DMS153 treated with DMSO at 0.1 percent for 48 hours (cell line): Measurements from ENCODE around the gene ARHGAP44.
A peak's percentile ranks its signal among the peaks of the same experiment; 100 is the strongest.

Experiments used
- DNase-seq: peaks from one replicate; lab custom pipeline; 2025; ENCODE audit not compliant: unreplicated experiment; lab: John Stamatoyannopoulos, UW

Gene ARHGAP44

DNA sequence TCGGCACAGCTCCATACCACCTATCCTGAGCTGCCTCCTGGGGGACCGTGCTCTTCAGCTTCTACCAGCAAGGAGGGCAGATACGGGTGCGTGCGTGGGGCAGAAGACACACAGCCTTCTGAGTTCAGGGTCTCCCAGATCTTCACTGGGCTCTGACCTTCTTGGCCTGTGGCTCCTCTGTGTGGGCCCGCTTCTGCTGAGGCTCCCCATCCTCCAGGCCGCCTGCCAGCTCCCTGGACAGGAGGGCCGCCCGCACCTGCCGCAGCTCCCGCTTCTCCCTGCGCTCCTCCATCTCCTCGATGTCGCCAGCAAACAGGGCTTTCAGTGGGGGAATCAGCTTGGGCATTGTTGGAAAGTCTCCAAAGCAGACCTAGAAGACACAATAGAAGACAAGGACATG, 203.4 kb downstream of the ARHGAP44 start:
- no peak for DNase-seq

- DNase-seq = no peak
Measured at GRCh38 chr17:12993631-12994030, 204.3 kb downstream of the ARHGAP44 start.

- no peak for DNase-seq
Measured at GRCh38 chr17:12994341-12995074, 205.2 kb downstream of the ARHGAP44 start.

DNA sequence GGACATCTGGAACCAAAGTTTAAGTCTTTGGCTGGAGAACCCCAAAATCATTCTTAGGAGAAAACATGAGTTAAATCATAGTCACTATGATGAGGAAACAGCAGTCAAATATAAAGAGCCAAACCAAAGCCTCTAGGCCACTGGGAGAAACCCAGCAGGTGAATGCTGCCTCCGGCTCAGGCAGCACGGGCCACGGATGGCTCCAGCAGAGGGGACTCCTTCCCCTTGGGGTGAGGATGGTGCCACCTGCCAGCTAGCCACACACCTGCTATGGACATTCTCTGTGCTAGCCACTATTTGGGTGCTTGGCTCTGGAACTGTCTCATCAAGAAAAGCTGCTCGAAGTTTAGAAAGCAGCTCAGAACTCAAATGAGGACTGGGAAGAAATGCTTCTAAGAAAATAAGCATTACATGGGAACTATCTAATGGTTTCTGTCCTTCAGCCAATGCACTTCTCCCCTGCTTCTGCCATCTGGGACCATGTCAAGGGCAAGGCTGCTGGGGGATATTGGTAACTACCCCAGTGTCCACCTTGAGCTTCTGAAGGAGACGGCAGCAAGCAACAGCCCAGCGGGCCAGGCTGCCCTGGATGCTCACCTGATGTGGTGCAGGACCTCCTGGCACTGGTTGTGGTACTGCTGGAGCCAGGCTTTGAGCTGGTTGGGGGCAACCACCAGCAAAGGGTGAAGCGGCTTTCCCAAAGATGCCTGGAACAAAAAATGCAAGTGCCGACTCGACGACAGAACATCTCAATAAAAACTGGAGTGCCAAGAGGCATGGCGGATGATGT, 206.0 kb downstream of the ARHGAP44 start:
- no peak for DNase-seq

GRCh38 chr17:12995896-12996295, 206.6 kb downstream of the ARHGAP44 start:
- no peak for DNase-seq

GRCh38 chr17:12996357-12996756, 207.1 kb downstream of the ARHGAP44 start:
- DNase-seq = no peak

DNA sequence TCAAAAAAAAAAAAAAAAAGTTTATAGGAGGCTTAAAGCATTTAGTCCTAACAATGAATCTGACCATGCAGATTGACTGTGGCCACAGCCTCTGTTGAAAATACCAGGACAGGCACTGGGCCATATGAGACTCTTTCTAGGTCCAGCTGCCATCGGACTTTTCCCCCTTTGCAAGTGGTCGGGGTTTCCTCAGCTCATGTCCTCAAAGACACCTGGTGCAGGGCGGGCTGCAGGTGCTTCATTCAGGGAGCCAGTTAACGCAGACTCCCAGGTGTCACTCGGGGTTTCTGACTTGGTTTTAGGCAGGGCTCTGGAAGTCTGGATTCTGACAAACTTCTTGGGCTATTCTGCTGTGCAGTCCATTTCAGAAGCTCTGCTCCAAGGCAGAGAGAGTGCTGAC, 207.6 kb downstream of the ARHGAP44 start:
- DNase-seq = no peak

DNA sequence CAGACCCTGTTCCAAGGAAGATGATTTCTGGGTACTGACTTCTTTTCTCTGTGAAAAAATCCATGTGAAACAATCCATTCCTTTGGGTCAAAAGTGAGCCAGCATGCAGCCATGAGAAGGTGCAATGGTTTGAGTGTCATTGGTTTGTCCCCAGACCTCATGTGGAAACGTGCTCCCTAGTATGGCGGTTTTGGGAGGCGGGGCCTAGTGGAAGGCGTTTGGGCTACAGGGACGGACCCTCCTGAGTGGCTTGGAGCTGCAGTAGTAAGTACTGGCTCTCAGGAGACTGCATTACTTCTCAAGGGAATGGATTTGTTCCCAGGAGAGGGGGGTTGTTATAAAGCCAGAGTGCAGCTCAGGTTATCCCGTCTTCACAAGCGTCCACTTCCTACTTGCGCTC, 209.2 kb downstream of the ARHGAP44 start:
- DNase-seq = no peak

DNA sequence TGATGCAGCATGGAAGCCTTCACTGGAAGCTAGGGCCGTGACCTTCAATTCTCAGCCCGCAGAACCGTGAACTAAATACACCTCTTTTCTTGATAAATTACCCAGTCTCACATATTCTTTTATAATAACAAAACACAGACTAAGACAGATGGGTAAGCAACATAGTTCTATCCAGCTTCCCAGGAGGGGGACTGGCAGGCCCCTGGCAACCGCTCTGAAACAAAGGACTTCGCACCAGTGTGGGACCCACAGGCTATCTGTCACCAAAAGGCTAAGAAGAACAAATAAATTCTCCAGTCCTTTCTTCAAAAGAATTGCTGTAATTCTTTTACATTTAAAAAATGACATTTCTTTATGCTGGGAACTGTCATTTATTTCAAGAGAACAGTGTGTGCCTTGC, 209.6 kb downstream of the ARHGAP44 start:
- DNase-seq = no peak

DNA sequence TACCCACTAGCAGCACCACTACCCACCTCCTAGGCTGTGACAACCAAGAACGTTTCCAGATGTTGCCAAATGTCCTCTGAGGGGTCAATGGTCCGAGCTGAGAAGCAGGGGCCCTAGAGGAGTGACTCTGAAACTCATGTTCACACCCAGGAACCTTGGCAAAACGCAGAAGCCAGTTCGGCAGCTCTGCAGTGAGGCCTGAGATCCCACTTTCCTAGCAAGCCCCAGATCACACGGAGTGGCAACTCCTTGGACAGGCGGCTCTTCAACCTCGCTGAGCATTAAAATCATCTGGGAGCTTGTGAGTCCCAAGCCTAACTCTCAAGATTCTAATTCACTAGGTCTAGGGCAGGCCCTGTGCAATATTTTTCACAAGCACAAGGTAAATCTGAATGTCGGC, 211.3 kb downstream of the ARHGAP44 start:
- DNase-seq = no peak

- DNase-seq = peak; percentile 16
Measured at GRCh38 chr17:13001991-13002615, 212.8 kb downstream of the ARHGAP44 start.

- peak; percentile 3 for DNase-seq
Measured at GRCh38 chr17:13002761-13003453, 213.6 kb downstream of the ARHGAP44 start.

GRCh38 chr17:13003454-13003851, 214.2 kb downstream of the ARHGAP44 start:
- DNase-seq = no peak

- no peak for DNase-seq
Measured at GRCh38 chr17:13003927-13004326, 214.6 kb downstream of the ARHGAP44 start.

DNA sequence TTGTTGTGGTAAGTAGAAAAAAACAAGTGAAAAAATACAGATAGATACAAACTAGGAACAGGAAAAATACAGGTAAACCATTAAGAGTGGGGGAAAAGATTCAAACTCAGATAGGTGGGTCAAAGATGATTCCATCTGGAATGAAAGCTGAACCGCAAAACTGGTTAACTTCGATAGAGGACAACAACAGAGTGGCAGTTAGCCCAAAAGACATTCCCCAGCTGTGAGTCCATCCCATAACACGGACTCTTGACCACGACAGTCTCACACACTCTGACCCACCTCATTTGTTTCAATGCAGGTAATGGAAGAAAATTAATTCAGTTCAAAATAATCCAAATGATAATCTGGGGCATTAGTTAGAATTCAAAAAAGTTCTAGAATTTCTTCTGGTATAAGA, 215.0 kb downstream of the ARHGAP44 start:
- DNase-seq = no peak

DNA sequence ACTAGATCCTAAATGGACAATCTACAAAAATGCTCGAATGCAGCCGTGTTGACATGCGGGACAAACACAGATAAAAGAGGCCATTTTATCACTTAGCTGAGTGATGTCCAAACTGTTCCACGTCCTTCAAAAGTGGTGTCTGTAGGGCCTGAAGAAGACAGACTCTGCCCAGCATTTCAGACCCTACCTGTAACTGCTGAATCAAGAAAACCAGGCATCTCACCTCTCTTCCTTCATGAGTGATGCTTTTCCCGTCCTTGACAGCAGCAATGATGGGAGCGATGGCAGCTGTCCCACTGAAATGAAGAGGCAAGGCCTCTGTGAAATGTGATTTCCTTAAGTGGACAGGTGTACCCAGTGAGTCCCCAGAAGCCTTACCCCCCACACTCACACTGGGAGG, 216.2 kb downstream of the ARHGAP44 start:
- DNase-seq = no peak

- no peak for DNase-seq
Measured at GRCh38 chr17:13008461-13008860, 219.2 kb downstream of the ARHGAP44 start.

- no peak for DNase-seq
Measured at GRCh38 chr17:13010959-13011358, 221.7 kb downstream of the ARHGAP44 start.

DNA sequence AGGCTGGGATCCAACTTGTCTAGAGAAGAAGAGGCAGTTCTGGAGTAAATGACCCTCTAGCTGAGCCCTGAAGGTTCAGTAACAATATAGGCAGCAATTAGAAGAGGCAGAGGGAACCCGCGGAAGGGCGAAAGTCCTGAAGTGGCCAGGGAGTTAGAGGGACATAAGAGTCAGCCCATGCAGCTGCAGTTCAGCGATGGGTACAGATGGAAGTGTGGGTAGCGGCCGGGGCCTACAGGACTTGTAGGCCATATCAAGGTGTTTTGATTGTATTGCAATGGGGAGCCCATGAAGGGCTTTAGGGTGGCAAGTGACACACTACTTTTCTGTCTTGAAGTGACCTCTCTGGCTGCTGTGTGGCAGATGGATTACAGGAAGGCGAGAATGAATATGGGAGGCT, 225.5 kb downstream of the ARHGAP44 start:
- DNase-seq = no peak

DNA sequence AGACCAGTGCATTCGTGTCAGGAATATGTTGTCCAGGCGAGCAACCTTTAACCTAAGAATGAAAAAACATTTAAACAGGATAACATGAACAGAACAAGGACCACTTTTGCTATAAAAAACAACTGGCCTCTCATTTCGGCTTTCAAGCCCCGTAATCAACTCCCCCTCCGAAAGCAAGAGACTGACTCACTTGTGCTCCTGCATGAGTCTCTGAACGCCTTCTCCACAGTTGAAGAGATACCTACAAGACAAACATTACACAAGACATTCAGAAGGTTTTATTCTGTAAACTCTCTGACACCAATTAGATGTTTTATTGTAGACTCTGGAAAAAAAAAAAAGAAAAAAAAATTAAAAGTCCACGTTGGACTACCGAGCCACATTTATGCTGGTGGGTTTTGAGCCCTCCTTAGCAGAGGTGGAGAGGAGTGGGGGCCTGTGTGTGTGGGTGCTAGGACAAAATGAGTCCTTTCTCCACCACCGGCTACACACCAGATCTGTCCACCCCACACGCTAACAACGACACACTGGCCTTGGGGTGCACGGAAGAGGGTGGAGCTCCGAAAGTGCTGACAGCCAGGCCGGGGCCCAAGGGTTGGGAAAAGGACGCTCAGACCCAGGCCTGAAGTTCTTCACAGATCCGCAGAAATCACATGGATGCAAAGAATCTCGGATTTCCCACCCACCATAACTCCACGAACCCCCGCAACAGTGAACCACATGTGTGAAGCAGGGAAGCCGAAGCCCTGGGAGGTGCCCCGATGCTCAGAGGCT, 227.8 kb downstream of the ARHGAP44 start:
- DNase-seq = no peak
